PC-9 (cell line): ENCODE results near the gene TPX2.

Experiments
- CTCF ChIP-seq: fragments of 200-600 bp; sonication (generic); conservative IDR thresholded peaks from 2 replicates; pipeline ENCODE4 v1.6.1; 2017; ENCODE audit warnings: mixed run types, antibody characterized with exemption, mild to moderate bottlenecking, moderate library complexity
- EZH2 ChIP-seq: fragments of 200-600 bp; sonication (generic); IDR thresholded peaks from 2 replicates; pipeline ENCODE4 v1.8.0; 2017; ENCODE audit warnings: antibody characterized with exemption, low read depth

DNA sequence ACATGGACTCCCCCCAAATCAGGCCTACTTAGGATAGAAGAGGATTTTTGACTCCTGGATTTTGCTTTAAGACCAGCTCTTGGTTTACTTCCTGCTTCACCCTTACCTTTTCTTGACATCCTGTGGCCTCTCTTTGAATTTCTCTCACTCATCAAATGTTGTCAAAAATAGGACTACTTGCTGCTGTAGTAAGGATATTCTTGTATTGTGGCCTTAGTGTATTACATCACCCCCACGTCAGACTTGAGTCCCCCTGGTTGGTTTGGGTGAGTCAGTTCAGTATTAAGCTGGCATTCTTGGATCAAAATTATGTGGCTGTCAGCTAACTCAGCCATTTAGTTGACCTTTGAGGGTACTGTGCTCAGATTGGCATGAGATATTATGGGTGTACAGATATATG lies 1.1 kb downstream of the TPX2 start:
- TF ChIP-seq CTCF (no peak), EZH2 (no peak)
